Hindlimb muscle (tissue), 1 donor: ENCODE measurements around the gene SPAAR. TPM values are rescaled to one million over a fixed set of nuclear protein-coding genes. Genes with fewer than 3 reads are reported as not detected.
"Not testable (repeated sequence)": the region's sequence is repeated elsewhere in the genome, so short reads cannot be mapped to it uniquely, and the experiment has no call there.

Experiments used
- DNase-seq: peaks from one replicate; pipeline ENCODE4 v3.0.0-alpha.2; 2013
- polyA plus RNA-seq: library from polyadenylated mRNA; unstranded; fragments of 120-200 nt; gene quantifications from one replicate; pipeline ENCODE4 v1.2.1, GENCODE V29; 2013; ENCODE audit not compliant: insufficient read length

The SPAAR gene
- 2.3 TPM for polyA plus RNA-seq

- no peak for DNase-seq
Observed at GRCh38 chr9:35909274-35909673, at the start of gene SPAAR. TSS of gene SPAAR (plus strand) at chr9:35909490. CDS start at chr9:35910464, 974 bp downstream.

GRCh38 chr9:35859990-35860339, 49.3 kb upstream of the SPAAR start:
- no peak for DNase-seq

- DNase-seq: no peak
Observed at GRCh38 chr9:35861161-35861897, 48.0 kb upstream of the SPAAR start.

- no peak for DNase-seq
Observed at GRCh38 chr9:35862328-35862727, 47.0 kb upstream of the SPAAR start.

GRCh38 chr9:35863583-35863982, 45.7 kb upstream of the SPAAR start:
- no peak for DNase-seq

GRCh38 chr9:35864695-35865255, 44.5 kb upstream of the SPAAR start:
- no peak for DNase-seq

- DNase-seq: no peak
Observed at GRCh38 chr9:35867538-35867937, 41.8 kb upstream of the SPAAR start.

- DNase-seq: no peak
Observed at GRCh38 chr9:35868933-35869332, 40.4 kb upstream of the SPAAR start.

GRCh38 chr9:35869621-35870216, 39.6 kb upstream of the SPAAR start:
- no peak for DNase-seq

GRCh38 chr9:35870351-35870923, 38.9 kb upstream of the SPAAR start, which contains the start of gene OR13J1:
TSS of gene OR13J1 (minus strand) at chr9:35870401. CDS start at chr9:35870401, 0 bp downstream.
- DNase-seq: no peak

- no peak for DNase-seq
Observed at GRCh38 chr9:35871545-35871944, 37.7 kb upstream of the SPAAR start.

GRCh38 chr9:35872505-35872904, 36.8 kb upstream of the SPAAR start:
- DNase-seq: no peak

- DNase-seq: peak; percentile 87
Observed at GRCh38 chr9:35882263-35882848, 26.9 kb upstream of the SPAAR start.

GRCh38 chr9:35882996-35883395, 26.3 kb upstream of the SPAAR start:
- DNase-seq: no peak

GRCh38 chr9:35884908-35885307, 24.4 kb upstream of the SPAAR start:
- not testable (repeated sequence) for DNase-seq

- no peak for DNase-seq
Observed at GRCh38 chr9:35891646-35892045, 17.6 kb upstream of the SPAAR start.

GRCh38 chr9:35892051-35892450, 17.2 kb upstream of the SPAAR start:
- no peak for DNase-seq

- no peak for DNase-seq
Observed at GRCh38 chr9:35896570-35896969, 12.7 kb upstream of the SPAAR start.

GRCh38 chr9:35897376-35898099, 11.8 kb upstream of the SPAAR start:
- DNase-seq: not testable (repeated sequence)

- no peak for DNase-seq
Observed at GRCh38 chr9:35898337-35898736, 11.0 kb upstream of the SPAAR start.

- no peak for DNase-seq
Observed at GRCh38 chr9:35899021-35899420, 10.3 kb upstream of the SPAAR start.

- DNase-seq: no peak
Observed at GRCh38 chr9:35903049-35903448, 6.2 kb upstream of the SPAAR start.

- no peak for DNase-seq
Observed at GRCh38 chr9:35904338-35904737, 5.0 kb upstream of the SPAAR start.
